WTC11 (cell line): ENCODE data around the gene NRF1. TPM values are rescaled to one million over a fixed set of nuclear protein-coding genes. Genes with fewer than 3 reads are reported as not detected.

Source experiments
- ATAC-seq: fragments of 200-7000 bp; cut with Tn5 transposase; 2 replicates; pipeline ENCODE4 v1.10.0; 2021; ENCODE audit warnings: mild to moderate bottlenecking, moderate library complexity
- Bru-seq: library from RNA; stranded (reverse); fragments of 400-500 nt; gene quantifications from one replicate; lab custom pipeline; 2021; lab: Mats Ljungman, UMichigan
- CTCF ChIA-PET: fragments of 300-600 bp; sonication (Branson Sonifier 250); formaldehyde crosslinking; loops from one replicate; lab custom pipeline; 2021; ENCODE audit warnings: antibody characterized with exemption; lab: Charles Lee
- POLR2A ChIA-PET: fragments of 350-600 bp; sonication (Branson Sonifier 250); formaldehyde crosslinking; loops from one replicate; lab custom pipeline; 2021; ENCODE audit warnings: antibody characterized with exemption; lab: Charles Lee
- DNase-seq: peaks from one replicate; pipeline ENCODE4 v3.0.0; 2021; ENCODE audit warnings: low spot score
- H3K27ac Mint-ChIP-seq: 2 replicates; pipeline ENCODE4 v1.8.0; 2021; ENCODE audit warnings: mixed read lengths
- H3K27me3 Mint-ChIP-seq: 2 replicates; pipeline ENCODE4 v1.8.0; 2021; ENCODE audit warnings: low read depth, mild to moderate bottlenecking, moderate library complexity, mixed read lengths
- H3K36me3 Mint-ChIP-seq: 2 replicates; pipeline ENCODE4 v1.8.0; 2021; ENCODE audit warnings: mixed read lengths
- H3K4me1 Mint-ChIP-seq: 2 replicates; pipeline ENCODE4 v1.8.0; 2022; ENCODE audit warnings: mixed read lengths
- H3K4me3 Mint-ChIP-seq: 2 replicates; pipeline ENCODE4 v1.8.0; 2021; ENCODE audit warnings: mild to moderate bottlenecking, moderate library complexity, mixed read lengths
- H3K9me3 Mint-ChIP-seq: 2 replicates; pipeline ENCODE4 v1.8.0; 2021; ENCODE audit warnings: mixed read lengths
- CREB1 ChIP-seq: sonication (generic); formaldehyde crosslinking; IDR thresholded peaks from 2 replicates; pipeline ENCODE4 v1.8.0; 2023; ENCODE audit warnings: mild to moderate bottlenecking, missing genetic modification reagents
- GABPB1 ChIP-seq: sonication (generic); formaldehyde crosslinking; IDR thresholded peaks from 2 replicates; pipeline ENCODE4 v1.8.1; 2023; ENCODE audit warnings: mild to moderate bottlenecking, missing genetic modification reagents
- GRHL2 ChIP-seq: fragments of 250-450 bp; sonication (Bioruptor Pico); IDR thresholded peaks from 2 replicates; pipeline ENCODE4 v1.8.0; 2022; ENCODE audit warnings: mild to moderate bottlenecking, moderate library complexity; ENCODE audit not compliant: insufficient replicate concordance, severe bottlenecking
- GTF2I ChIP-seq: fragments of 250-450 bp; sonication (Bioruptor Pico); conservative IDR thresholded peaks from 2 replicates; pipeline ENCODE4 v1.4.0; 2021; ENCODE audit warnings: mild to moderate bottlenecking
- IRF2 ChIP-seq: sonication (generic); formaldehyde crosslinking; IDR thresholded peaks from 2 replicates; pipeline ENCODE4 v1.8.0; 2022; ENCODE audit warnings: low read depth, missing genetic modification reagents, borderline replicate concordance
- NFYB ChIP-seq: sonication (generic); formaldehyde crosslinking; conservative IDR thresholded peaks from 2 replicates; pipeline ENCODE4 v1.8.0; 2022; ENCODE audit warnings: low read depth, missing genetic modification reagents
- NR1H2 ChIP-seq: sonication (generic); formaldehyde crosslinking; IDR thresholded peaks from 2 replicates; pipeline ENCODE4 v1.9.0; 2021; ENCODE audit warnings: mild to moderate bottlenecking, moderate library complexity, missing genetic modification reagents
- NR3C1 ChIP-seq: sonication (generic); formaldehyde crosslinking; conservative IDR thresholded peaks from 2 replicates; pipeline ENCODE4 v1.8.1; 2023; ENCODE audit warnings: low read depth, mild to moderate bottlenecking, missing genetic modification reagents
- PRRX2 ChIP-seq: fragments of 250-450 bp; sonication (Bioruptor Pico); IDR thresholded peaks from 2 replicates; pipeline ENCODE4 v1.8.0; 2021; ENCODE audit warnings: mild to moderate bottlenecking
- RORB ChIP-seq: fragments of 250-450 bp; sonication (Bioruptor Pico); IDR thresholded peaks from 2 replicates; pipeline ENCODE4 v1.9.0; 2021; ENCODE audit warnings: mild to moderate bottlenecking
- TEAD4 ChIP-seq: sonication (generic); formaldehyde crosslinking; IDR thresholded peaks from 2 replicates; pipeline ENCODE4 v1.8.0; 2022; ENCODE audit warnings: mild to moderate bottlenecking, missing genetic modification reagents
- TP53 ChIP-seq: sonication (generic); formaldehyde crosslinking; IDR thresholded peaks from 2 replicates; pipeline ENCODE4 v1.8.1; 2023; ENCODE audit warnings: mild to moderate bottlenecking, missing genetic modification reagents
- ZNF121 ChIP-seq: sonication (generic); formaldehyde crosslinking; IDR thresholded peaks from 2 replicates; pipeline ENCODE4 v1.8.0; 2023; ENCODE audit warnings: missing genetic modification reagents
- long read RNA-seq, 3 experiments: library from RNA in 1 of 3; library from capped mRNA in 1 of 3; library from polyadenylated mRNA in 1 of 3; unstranded in 2 of 3; stranded (forward) in 1 of 3; transcript quantifications; one replicate each; pipeline ENCODE4 v2.0.0, GENCODE V29; 2021
- total RNA-seq: library from RNA; stranded (reverse); gene quantifications from 3 replicates; pipeline ENCODE4 v1.2.3, GENCODE V29; 2021
- TF ChIP-seq, protein P1 (sequence below): sonication (generic); formaldehyde crosslinking; IDR thresholded peaks from 2 replicates; pipeline ENCODE4 v1.8.1; 2023; ENCODE audit warnings: mild to moderate bottlenecking, missing genetic modification reagents
- TF ChIP-seq, protein P2 (sequence below): fragments of 250-450 bp; sonication (Bioruptor Pico); IDR thresholded peaks from 2 replicates; pipeline ENCODE4 v1.9.0; 2021; ENCODE audit warnings: mild to moderate bottlenecking
- TF ChIP-seq, protein P3 (sequence below): sonication (generic); formaldehyde crosslinking; IDR thresholded peaks from 2 replicates; pipeline ENCODE4 v1.8.1; 2023; ENCODE audit warnings: mild to moderate bottlenecking, moderate library complexity, missing genetic modification reagents
- TF ChIP-seq, protein P4 (sequence below): sonication (generic); formaldehyde crosslinking; conservative IDR thresholded peaks from 2 replicates; pipeline ENCODE4 v1.8.1; 2022; ENCODE audit warnings: mild to moderate bottlenecking, missing genetic modification reagents
- TF ChIP-seq, protein P5 (sequence below): sonication (generic); formaldehyde crosslinking; IDR thresholded peaks from 2 replicates; pipeline ENCODE4 v1.8.1; 2023; ENCODE audit warnings: mild to moderate bottlenecking, missing genetic modification reagents, borderline replicate concordance
- TF ChIP-seq, protein P6 (sequence below): sonication (generic); formaldehyde crosslinking; IDR thresholded peaks from 2 replicates; pipeline ENCODE4 v1.8.1; 2022; ENCODE audit warnings: mild to moderate bottlenecking, moderate library complexity, missing genetic modification reagents

The NRF1 gene
- 16.4 to 18.3 TPM (median 16.4 TPM) in 3 replicates for total RNA-seq
- Bru-seq, nascent RNA: percentile 77 among the genes with signal in this experiment
- long read RNA-seq, experiment 1, transcript NRF1-201 (11 exons, 2,424 nt): major isoform, 36 of 97 reads
- long read RNA-seq, experiment 1, transcript NRF1-205 (11 exons, 3,528 nt): minor isoform, 22 of 97 reads
- long read RNA-seq, experiment 1, partial matches to known transcripts: 11 of 97 reads
- long read RNA-seq, experiment 1, other reads (novel, unspliced or antisense): 27 of 97 reads
- long read RNA-seq, experiment 2, partial matches to known transcripts: 9 of 23 reads
- long read RNA-seq, experiment 2, other reads (novel, unspliced or antisense): 8 of 23 reads
- long read RNA-seq, experiment 3, partial matches to known transcripts: 2 of 4 reads
- long read RNA-seq, experiment 3, other reads (novel, unspliced or antisense): 1 of 4 reads

DNA sequence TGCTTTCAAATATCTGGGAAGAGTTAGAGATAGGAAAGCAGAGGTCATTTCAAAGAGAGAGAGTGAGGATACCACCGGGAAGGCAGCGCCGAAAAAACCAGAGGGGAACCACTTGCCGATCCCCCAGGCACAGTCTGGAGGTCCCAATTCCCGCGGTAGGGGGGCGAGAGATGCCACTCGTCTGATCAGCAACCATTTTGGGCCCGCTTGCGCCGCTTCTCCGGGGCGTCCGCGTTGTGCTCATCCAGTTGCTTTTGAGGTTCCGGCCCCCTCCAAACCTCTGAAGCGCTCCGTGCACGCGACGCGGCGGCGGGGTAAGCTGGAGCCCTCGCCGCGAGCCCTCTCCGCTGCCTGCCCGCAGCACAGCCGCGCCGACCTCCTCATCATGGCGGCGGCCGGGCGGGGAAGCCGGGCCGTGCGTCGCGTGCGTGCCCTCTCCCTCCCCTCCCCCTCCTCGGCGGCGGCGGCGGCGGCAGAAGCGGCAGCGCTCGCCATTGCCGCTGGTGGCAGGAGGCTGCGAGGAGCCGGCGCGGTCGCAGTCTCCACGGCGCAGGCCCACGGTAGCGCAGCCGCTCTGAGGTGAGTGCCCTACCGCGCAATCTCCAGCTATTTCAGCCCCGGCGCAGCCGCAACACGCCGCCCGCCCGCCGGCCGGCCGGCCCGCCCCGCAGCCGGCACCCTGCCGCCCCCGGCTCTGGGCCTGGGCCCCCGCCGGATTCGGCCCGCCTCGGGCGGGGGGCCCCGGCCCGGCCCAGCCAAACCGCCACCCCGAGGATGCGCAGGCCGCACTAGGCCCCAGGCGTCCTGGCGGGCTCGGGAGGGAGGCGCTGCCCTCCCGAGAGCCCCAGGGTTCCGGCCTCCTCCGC is at the start of gene NRF1:
NRF1 (plus strand) TSS at position 475 of the 866 bp plus-strand sequence. CDS start 45,632 bp downstream, outside the sequence.
- DNase-seq (peak; percentile 84), ATAC-seq (peak; percentile 72)
- H3K36me3 Mint-ChIP-seq: peaks cover 17% of the 10 kb centered on the region
- H3K4me1 Mint-ChIP-seq: peaks cover 28% of the 10 kb centered on the region
- POLR2A ChIA-PET: interaction anchor here (0.5 to 1.0 kb wide), 3 partner anchors 92 to 277 kb away, joined by 3 read pairs; no protein-coding TSS in a partner anchor
- peak within 1 kb of the TSS; percentile 94 for H3K4me3 Mint-ChIP-seq
- CTCF ChIA-PET: interaction anchor here (0.8 to 3.0 kb wide), 7 partner anchors 11 to 244 kb away, joined by 3 to 12 read pairs (median 5); no protein-coding TSS in a partner anchor
- peak within 1 kb of the TSS; percentile 91 for H3K27ac Mint-ChIP-seq
- no peaks in the 10 kb centered on the region for H3K27me3 Mint-ChIP-seq
- H3K9me3 Mint-ChIP-seq: no peaks in the 10 kb centered on the region
- TF ChIP-seq PRRX2: no peak
- TF ChIP-seq, protein P1, sequence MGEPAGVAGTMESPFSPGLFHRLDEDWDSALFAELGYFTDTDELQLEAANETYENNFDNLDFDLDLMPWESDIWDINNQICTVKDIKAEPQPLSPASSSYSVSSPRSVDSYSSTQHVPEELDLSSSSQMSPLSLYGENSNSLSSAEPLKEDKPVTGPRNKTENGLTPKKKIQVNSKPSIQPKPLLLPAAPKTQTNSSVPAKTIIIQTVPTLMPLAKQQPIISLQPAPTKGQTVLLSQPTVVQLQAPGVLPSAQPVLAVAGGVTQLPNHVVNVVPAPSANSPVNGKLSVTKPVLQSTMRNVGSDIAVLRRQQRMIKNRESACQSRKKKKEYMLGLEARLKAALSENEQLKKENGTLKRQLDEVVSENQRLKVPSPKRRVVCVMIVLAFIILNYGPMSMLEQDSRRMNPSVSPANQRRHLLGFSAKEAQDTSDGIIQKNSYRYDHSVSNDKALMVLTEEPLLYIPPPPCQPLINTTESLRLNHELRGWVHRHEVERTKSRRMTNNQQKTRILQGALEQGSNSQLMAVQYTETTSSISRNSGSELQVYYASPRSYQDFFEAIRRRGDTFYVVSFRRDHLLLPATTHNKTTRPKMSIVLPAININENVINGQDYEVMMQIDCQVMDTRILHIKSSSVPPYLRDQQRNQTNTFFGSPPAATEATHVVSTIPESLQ (CRISPR knock-in tag): no peak
- TF ChIP-seq, protein P2, sequence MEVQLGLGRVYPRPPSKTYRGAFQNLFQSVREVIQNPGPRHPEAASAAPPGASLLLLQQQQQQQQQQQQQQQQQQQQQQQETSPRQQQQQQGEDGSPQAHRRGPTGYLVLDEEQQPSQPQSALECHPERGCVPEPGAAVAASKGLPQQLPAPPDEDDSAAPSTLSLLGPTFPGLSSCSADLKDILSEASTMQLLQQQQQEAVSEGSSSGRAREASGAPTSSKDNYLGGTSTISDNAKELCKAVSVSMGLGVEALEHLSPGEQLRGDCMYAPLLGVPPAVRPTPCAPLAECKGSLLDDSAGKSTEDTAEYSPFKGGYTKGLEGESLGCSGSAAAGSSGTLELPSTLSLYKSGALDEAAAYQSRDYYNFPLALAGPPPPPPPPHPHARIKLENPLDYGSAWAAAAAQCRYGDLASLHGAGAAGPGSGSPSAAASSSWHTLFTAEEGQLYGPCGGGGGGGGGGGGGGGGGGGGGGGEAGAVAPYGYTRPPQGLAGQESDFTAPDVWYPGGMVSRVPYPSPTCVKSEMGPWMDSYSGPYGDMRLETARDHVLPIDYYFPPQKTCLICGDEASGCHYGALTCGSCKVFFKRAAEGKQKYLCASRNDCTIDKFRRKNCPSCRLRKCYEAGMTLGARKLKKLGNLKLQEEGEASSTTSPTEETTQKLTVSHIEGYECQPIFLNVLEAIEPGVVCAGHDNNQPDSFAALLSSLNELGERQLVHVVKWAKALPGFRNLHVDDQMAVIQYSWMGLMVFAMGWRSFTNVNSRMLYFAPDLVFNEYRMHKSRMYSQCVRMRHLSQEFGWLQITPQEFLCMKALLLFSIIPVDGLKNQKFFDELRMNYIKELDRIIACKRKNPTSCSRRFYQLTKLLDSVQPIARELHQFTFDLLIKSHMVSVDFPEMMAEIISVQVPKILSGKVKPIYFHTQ (CRISPR knock-in tag): no peak
- peak; percentile 77 for TF ChIP-seq GABPB1 (CRISPR knock-in tag)
- TF ChIP-seq TP53 (CRISPR knock-in tag): no peak
- no peak for TF ChIP-seq NFYB (CRISPR knock-in tag)
- no peak for TF ChIP-seq NR1H2 (CRISPR knock-in tag)
- TF ChIP-seq, protein P3, sequence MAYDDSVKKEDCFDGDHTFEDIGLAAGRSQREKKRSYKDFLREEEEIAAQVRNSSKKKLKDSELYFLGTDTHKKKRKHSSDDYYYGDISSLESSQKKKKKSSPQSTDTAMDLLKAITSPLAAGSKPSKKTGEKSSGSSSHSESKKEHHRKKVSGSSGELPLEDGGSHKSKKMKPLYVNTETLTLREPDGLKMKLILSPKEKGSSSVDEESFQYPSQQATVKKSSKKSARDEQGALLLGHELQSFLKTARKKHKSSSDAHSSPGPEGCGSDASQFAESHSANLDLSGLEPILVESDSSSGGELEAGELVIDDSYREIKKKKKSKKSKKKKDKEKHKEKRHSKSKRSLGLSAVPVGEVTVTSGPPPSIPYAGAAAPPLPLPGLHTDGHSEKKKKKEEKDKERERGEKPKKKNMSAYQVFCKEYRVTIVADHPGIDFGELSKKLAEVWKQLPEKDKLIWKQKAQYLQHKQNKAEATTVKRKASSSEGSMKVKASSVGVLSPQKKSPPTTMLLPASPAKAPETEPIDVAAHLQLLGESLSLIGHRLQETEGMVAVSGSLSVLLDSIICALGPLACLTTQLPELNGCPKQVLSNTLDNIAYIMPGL: peak; percentile 99
- no peak for TF ChIP-seq RORB
- TF ChIP-seq, protein P4, sequence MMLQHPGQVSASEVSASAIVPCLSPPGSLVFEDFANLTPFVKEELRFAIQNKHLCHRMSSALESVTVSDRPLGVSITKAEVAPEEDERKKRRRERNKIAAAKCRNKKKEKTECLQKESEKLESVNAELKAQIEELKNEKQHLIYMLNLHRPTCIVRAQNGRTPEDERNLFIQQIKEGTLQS (CRISPR knock-in tag): no peak
- no peak for TF ChIP-seq IRF2 (CRISPR knock-in tag)
- TF ChIP-seq, protein P5, sequence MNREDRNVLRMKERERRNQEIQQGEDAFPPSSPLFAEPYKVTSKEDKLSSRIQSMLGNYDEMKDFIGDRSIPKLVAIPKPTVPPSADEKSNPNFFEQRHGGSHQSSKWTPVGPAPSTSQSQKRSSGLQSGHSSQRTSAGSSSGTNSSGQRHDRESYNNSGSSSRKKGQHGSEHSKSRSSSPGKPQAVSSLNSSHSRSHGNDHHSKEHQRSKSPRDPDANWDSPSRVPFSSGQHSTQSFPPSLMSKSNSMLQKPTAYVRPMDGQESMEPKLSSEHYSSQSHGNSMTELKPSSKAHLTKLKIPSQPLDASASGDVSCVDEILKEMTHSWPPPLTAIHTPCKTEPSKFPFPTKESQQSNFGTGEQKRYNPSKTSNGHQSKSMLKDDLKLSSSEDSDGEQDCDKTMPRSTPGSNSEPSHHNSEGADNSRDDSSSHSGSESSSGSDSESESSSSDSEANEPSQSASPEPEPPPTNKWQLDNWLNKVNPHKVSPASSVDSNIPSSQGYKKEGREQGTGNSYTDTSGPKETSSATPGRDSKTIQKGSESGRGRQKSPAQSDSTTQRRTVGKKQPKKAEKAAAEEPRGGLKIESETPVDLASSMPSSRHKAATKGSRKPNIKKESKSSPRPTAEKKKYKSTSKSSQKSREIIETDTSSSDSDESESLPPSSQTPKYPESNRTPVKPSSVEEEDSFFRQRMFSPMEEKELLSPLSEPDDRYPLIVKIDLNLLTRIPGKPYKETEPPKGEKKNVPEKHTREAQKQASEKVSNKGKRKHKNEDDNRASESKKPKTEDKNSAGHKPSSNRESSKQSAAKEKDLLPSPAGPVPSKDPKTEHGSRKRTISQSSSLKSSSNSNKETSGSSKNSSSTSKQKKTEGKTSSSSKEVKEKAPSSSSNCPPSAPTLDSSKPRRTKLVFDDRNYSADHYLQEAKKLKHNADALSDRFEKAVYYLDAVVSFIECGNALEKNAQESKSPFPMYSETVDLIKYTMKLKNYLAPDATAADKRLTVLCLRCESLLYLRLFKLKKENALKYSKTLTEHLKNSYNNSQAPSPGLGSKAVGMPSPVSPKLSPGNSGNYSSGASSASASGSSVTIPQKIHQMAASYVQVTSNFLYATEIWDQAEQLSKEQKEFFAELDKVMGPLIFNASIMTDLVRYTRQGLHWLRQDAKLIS (CRISPR knock-in tag): no peak
- no peak for TF ChIP-seq GTF2I (CRISPR knock-in tag)
- TF ChIP-seq TEAD4: no peak
- no peak for TF ChIP-seq GRHL2 (CRISPR knock-in tag)
- no peak for TF ChIP-seq CREB1
- TF ChIP-seq ZNF121 (CRISPR knock-in tag): peak; percentile 67
- no peak for TF ChIP-seq NR3C1
- TF ChIP-seq, protein P6, sequence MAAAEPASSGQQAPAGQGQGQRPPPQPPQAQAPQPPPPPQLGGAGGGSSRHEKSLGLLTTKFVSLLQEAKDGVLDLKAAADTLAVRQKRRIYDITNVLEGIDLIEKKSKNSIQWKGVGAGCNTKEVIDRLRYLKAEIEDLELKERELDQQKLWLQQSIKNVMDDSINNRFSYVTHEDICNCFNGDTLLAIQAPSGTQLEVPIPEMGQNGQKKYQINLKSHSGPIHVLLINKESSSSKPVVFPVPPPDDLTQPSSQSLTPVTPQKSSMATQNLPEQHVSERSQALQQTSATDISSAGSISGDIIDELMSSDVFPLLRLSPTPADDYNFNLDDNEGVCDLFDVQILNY: peak; percentile 97
